ENCODE measurements around the gene EEA1.

EEA1 gene

GRCh38 chr12:92784797-92785562, 144.1 kb downstream of the EEA1 start:
- no peak overlapping the region for H3K4me3 ChIP-seq (ENCODE audit: low read depth, low read length)
- POLR2A ChIA-PET: no interaction called here
- CTCF ChIA-PET: interaction anchor here (0.6 to 3.3 kb wide), 25 partner anchors 10 to 1403 kb away, joined by 3 to 21 read pairs (median 4); no protein-coding TSS in a partner anchor
- peak; percentile 23 for DNase-seq (ENCODE audit: low read depth, low spot score)
- peak; percentile 46 for TF ChIP-seq CTCF (IDR thresholded peaks at IDR 0.05; ENCODE audit: insufficient read depth, low read length, missing control alignments)

- ChIA-PET CTCF (interaction anchor here (0.7 to 3.3 kb wide), 15 partner anchors 10 to 683 kb away, joined by 3 to 21 read pairs (median 4); no protein-coding TSS in a partner anchor), POLR2A (no interaction called here)
- no peak for DNase-seq (ENCODE audit: low read depth, low spot score)
- no peak overlapping the region for H3K4me3 ChIP-seq (ENCODE audit: low read depth, low read length)
- TF ChIP-seq CTCF (IDR thresholded peaks at IDR 0.05; ENCODE audit: insufficient read depth, low read length, missing control alignments): no peak
These were observed 144.7 kb downstream of the EEA1 start for GRCh38 chr12:92784356-92784755.

- no peak for DNase-seq (ENCODE audit: low read depth, low spot score)
- H3K4me3 ChIP-seq (ENCODE audit: low read depth, low read length): no peak overlapping the region
- ChIA-PET POLR2A (no interaction called here), CTCF (no interaction called here)
- no peak for TF ChIP-seq CTCF (IDR thresholded peaks at IDR 0.05; ENCODE audit: insufficient read depth, low read length, missing control alignments)
These were observed 149.2 kb downstream of the EEA1 start for GRCh38 chr12:92779902-92780301.

GRCh38 chr12:92778525-92778924, 150.6 kb downstream of the EEA1 start:
- POLR2A ChIA-PET: no interaction called here
- no peak overlapping the region for H3K4me3 ChIP-seq (ENCODE audit: low read depth, low read length)
- CTCF ChIA-PET: interaction anchor here (1.4 kb wide), 1 partner anchor 9 kb away, joined by 4 read pairs; no protein-coding TSS in a partner anchor
- no peak for TF ChIP-seq CTCF (IDR thresholded peaks at IDR 0.05; ENCODE audit: insufficient read depth, low read length, missing control alignments)
- no peak for DNase-seq (ENCODE audit: low read depth, low spot score)

GRCh38 chr12:92775416-92775815, 153.7 kb downstream of the EEA1 start:
- DNase-seq (ENCODE audit: low read depth, low spot score): no peak
- no peak for TF ChIP-seq CTCF (IDR thresholded peaks at IDR 0.05; ENCODE audit: insufficient read depth, low read length, missing control alignments)
- CTCF ChIA-PET: interaction anchor here (1.2 kb wide), 3 partner anchors 10 to 212 kb away, joined by 4 to 6 read pairs (median 5); no protein-coding TSS in a partner anchor
- POLR2A ChIA-PET: no interaction called here
- no peak overlapping the region for H3K4me3 ChIP-seq (ENCODE audit: low read depth, low read length)

- TF ChIP-seq CTCF (IDR thresholded peaks at IDR 0.05; ENCODE audit: insufficient read depth, low read length, missing control alignments): no peak
- H3K4me3 ChIP-seq (ENCODE audit: low read depth, low read length): no peak overlapping the region
- POLR2A ChIA-PET: no interaction called here
- CTCF ChIA-PET: interaction anchor here (0.5 kb wide), 1 partner anchor 246 kb away, joined by 3 read pairs; no protein-coding TSS in a partner anchor
- DNase-seq (ENCODE audit: low read depth, low spot score): no peak
These were observed 158.1 kb downstream of the EEA1 start for GRCh38 chr12:92771001-92771400.

Measured in AG04449 (cell line).